Measurements from ENCODE around the gene SIM2.

The SIM2 gene

GRCh38 chr21:36686955-36687354, 12.0 kb upstream of the SIM2 start:
- no peak for DNase-seq

- no peak for DNase-seq
These were observed 10.6 kb upstream of the SIM2 start for GRCh38 chr21:36688324-36688723.

- DNase-seq, result no peak
These were observed 9.6 kb upstream of the SIM2 start for GRCh38 chr21:36689324-36689723.

- DNase-seq, result no peak
These were observed 8.0 kb upstream of the SIM2 start for GRCh38 chr21:36690628-36691554.

- DNase-seq, result no peak
These were observed 7.3 kb upstream of the SIM2 start for GRCh38 chr21:36691555-36692041.

GRCh38 chr21:36692114-36692834, 6.6 kb upstream of the SIM2 start:
- DNase-seq, result no peak

- DNase-seq, result no peak
These were observed 6.0 kb upstream of the SIM2 start for GRCh38 chr21:36692835-36693488.

GRCh38 chr21:36693489-36694030, 5.4 kb upstream of the SIM2 start:
- no peak for DNase-seq

GRCh38 chr21:36694031-36694515, 4.8 kb upstream of the SIM2 start:
- DNase-seq, result no peak

GRCh38 chr21:36694593-36695282, 4.2 kb upstream of the SIM2 start:
- no peak for DNase-seq

GRCh38 chr21:36695283-36695634, 3.7 kb upstream of the SIM2 start:
- DNase-seq, result no peak

- DNase-seq, result no peak
These were observed 3.1 kb upstream of the SIM2 start for GRCh38 chr21:36695671-36696389.

- DNase-seq, result no peak
These were observed 2.4 kb upstream of the SIM2 start for GRCh38 chr21:36696390-36697059.

GRCh38 chr21:36697060-36697850, 1.7 kb upstream of the SIM2 start:
- DNase-seq, result no peak

GRCh38 chr21:36697851-36698384, 997 bp upstream of the SIM2 start:
- no peak for DNase-seq

- DNase-seq, result no peak
These were observed 432 bp upstream of the SIM2 start for GRCh38 chr21:36698385-36698980.

- DNase-seq, result no peak
These were observed 805 bp downstream of the SIM2 start for GRCh38 chr21:36699546-36700294.

- no peak for DNase-seq
These were observed 1.5 kb downstream of the SIM2 start for GRCh38 chr21:36700295-36700970.
